NCI-H2196 treated with DMSO at 0.1 percent for 48 hours (cell line): ENCODE data around the gene KRT222.

Experiments used
- DNase-seq: peaks from one replicate; lab custom pipeline; 2025; ENCODE audit not compliant: unreplicated experiment; lab: John Stamatoyannopoulos, UW

KRT222 gene

GRCh38 chr17:40664582-40665333 is at the start of gene KRT222:
Gene KRT222, minus strand, starts transcription at chr17:40665177. Its CDS starts 78 bp downstream, at chr17:40665099.
- no peak for DNase-seq

DNA sequence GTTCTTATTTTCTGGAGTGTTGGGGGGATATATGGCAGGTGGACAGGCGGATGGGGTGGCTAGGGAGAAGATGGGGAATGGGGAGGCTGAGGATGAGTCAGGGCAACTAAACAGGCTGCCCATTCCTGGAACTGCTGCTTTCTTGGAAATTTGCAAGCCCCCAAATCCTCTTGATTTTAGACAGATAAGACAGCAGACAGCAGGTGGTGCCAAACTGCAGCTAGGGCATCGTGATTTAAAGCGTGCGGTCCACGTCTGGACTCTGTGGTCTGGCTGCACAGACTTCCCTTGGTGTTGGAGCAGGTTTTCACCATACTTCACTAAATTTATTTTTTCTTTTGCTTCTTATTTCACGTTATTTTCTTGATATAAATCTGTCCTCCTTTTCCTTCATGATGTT is 49.5 kb upstream of the KRT222 start:
- DNase-seq = no peak

- no peak for DNase-seq
These were observed 42.8 kb upstream of the KRT222 start for GRCh38 chr17:40707745-40708144.

DNA sequence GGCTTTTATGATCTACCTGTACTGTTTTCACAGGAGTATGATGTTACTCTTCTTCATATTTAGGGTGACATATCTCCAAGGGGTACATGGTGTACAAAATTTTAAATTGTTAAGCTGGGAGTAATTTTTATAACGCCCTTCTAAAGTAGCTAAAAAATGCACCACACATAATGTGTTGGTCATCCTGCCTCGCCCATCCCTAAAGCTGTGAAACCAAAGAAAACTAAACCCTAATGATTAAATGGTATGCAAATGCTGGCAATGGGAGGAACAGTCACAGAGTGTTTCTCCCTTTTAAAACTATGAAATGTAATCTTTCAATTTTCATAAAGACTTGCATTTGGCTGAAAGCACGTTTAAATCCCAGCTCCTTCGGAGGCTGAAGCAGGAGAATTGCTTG is 40.6 kb upstream of the KRT222 start:
- DNase-seq = no peak

DNA sequence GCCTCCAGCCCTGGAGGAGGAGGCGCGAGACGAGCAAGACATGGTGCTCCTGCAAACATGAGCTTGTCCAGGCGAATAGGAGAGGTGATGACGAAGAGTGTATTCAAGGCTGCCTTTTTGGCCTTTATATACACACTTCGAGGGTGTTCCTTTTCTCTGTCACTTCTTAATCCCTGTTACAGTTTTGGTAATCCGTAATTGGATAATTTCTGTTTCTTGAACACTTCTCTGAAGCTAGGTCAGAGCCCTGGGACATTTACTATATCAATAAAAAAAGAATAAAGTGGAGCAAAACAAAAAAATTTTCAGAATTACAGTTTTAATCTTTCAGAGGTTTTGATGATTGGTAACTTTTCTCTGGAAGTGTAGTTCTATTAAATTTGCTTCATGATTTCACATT is 38.7 kb upstream of the KRT222 start, which contains the start of gene KRT24:
TSS of gene KRT24 (minus strand) at position 101 of the 400 bp plus-strand sequence. CDS start at position 42, 59 bp downstream.
- DNase-seq = no peak

GRCh38 chr17:40702271-40702670 is 37.3 kb upstream of the KRT222 start:
- no peak for DNase-seq

DNA sequence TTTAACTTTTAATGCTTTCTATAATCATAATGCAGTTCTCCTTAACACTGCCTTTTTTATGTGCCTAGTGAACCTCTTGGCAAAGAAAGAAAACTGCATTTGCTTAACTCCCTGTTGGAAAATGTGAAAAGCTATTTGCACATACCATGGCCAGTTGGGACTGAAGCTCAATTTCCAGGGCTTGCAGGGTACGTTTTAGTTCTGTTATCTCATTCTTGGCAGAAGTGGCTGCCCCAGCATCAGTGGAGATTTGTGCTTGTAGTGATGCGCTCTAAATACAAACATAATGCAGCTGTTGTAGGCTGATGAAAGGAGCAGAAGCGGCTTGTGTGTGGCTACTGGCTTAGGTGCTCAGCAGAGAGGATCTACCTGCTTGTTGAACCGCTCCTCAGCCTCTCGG is 34.9 kb upstream of the KRT222 start:
- DNase-seq = no peak

- DNase-seq = no peak
These were observed 34.4 kb upstream of the KRT222 start for GRCh38 chr17:40699371-40699770.

DNA sequence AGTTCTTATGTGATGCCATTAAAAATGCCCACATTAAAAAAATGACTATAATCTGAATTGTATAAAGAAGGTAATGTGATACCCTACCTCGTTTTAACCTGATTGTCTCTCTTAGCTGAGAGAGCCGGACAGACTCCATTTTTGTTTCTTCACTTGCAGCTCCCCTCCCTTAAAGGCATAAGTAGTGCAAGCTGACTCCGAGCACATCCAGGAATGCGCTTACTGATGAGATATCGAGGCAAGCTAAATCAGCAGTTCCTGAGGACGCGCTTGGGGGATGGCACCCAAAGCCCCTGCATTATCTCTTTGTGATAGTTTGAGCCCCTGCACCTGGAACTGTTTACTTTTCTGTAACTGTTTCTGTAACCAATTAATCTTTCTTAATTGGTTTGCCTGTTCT is 32.3 kb upstream of the KRT222 start:
- DNase-seq = no peak

DNA sequence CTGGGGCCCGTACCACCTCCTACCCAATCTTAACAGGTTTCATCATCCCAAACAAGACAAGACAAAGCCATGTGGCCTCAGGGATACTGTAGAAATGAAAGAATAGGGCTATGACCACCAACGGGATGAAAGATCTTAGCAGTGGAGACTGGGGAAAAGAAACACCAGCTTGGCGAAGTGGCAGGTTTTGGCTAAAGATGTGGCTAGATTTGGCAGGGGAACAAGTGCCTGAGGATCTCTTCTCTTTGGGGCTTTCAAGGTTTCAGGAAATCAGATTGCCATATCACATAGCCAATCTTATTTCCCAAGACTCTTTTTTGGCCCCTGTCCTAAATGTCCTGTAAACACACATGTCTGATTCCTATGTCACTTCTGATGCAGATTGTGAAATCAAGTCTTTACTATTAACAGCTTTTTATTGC is 31.7 kb upstream of the KRT222 start:
- DNase-seq = no peak

GRCh38 chr17:40695874-40696472 is 31.0 kb upstream of the KRT222 start:
- no peak for DNase-seq

DNA sequence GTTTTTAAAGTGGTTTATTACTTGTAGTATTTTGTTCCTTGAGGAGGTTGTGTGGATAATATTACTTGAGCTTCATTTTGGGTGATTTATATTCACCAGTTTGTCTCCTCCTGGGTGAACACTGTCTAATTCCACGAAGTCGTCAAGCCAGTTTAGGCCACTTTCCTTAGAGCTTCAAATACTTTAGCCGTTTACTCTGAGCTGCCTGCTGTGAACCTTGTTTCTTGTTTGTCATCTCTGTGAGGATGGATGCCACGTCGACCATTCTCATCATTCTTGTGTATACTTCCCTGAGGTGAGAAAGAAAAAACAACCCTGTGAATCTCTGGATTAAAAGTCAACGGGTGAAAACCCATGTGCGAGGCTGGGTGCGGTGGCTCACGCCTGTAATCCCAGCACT is 29.6 kb upstream of the KRT222 start:
- DNase-seq = no peak

- no peak for DNase-seq
These were observed 22.1 kb upstream of the KRT222 start for GRCh38 chr17:40687106-40687505.

GRCh38 chr17:40686192-40686591 is 21.2 kb upstream of the KRT222 start:
- DNase-seq = no peak

GRCh38 chr17:40680998-40681397 is 16.0 kb upstream of the KRT222 start:
- no peak for DNase-seq

DNA sequence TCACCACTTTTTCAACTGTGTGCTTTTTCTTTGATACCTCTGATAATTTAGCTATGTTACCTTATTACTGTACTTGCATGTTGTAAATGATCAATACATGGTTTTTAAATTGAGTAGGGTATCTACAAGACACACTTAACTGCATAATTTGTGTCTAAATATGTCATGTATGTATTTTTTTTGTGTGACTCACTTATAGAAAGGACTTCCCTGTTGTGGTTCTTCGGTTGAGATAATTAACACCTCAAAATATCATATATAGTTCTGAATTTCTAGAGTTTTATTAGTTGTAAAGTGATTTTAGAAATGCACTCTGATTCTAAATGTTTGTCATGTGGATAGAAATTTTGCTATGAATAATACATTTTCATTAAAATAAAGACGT is 14.5 kb upstream of the KRT222 start:
- DNase-seq = no peak

DNA sequence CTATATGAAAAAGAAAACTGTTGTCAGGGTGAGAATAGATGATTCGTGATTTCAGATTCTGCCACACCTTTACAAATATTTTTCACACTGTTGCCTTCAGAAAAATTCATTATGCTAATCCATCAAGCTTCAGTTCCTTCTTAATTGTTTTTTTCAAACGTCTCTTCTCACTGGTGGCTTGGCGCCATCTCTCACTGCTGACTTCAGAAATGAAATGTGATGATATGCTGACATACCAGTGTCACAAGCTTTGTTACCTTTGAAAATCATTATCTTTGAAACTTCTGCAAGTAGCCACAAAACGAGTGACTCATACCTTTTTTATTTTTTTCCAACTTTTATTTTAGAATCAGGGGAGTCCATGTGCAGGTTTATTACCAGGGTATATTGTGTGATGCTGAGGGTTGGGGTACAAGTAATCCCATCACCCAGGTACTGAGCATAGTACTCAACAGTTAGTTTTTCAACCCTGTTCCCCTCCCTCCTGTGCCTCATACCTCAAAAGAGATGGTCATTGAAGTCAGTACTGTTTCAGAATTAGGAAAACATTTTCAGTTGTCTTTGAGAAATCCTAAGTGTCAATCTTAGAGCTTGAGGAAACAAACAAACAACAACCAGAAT is 14.0 kb upstream of the KRT222 start:
- no peak for DNase-seq

- no peak for DNase-seq
These were observed 10.9 kb upstream of the KRT222 start for GRCh38 chr17:40675905-40676304.

GRCh38 chr17:40672654-40673053 is 7.7 kb upstream of the KRT222 start:
- no peak for DNase-seq

GRCh38 chr17:40671282-40671681 is 6.3 kb upstream of the KRT222 start:
- DNase-seq = no peak

DNA sequence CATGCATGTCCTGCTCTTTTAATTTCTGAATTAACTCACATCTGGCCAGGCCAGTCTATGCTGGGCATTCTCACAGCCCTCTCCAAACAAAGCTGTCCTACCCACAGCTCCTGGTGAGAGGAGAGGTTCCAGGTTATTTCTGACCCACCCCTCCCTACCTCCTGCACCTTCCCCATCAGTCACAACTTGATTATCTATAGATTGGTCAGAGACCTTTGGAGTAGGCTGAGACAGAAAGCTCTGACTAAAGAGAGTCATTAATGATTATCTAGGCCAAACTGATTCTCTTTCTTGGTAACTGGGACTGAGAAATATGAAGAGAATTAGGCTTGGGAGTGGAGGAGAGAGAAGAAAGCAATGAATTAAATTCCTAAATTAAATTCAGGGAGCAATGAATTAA is 1.4 kb upstream of the KRT222 start:
- DNase-seq = no peak

DNA sequence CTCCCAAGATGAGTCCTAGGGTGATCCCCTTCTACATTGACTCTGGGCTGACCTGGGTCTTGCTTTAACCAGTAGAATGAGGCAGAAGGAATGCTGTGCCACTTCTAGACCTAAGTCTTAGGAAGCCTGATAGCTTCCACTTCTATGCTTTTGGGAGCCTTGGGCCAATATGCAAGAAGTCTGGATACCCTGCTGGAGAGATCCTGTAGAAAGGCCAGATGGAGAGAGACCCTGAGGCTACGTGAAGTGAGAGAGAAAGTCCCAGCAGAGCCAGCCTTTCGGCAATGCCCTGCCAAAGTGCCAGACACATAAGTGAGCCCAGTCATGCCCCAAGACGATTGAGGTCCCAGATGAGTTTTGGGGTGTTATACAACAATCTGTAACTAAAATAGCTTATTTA is 1.7 kb downstream of the KRT222 start:
- no peak for DNase-seq
